ENCODE results near the gene SDF4.

SDF4 gene

GRCh38 chr1:1168451-1169411 is 63.1 kb downstream of the SDF4 start:
- DNase-seq (ENCODE audit: low spot score) (peak; percentile 65), ATAC-seq (ENCODE audit: low read depth) (no peak)
- H3K27me3 ChIP-seq (ENCODE audit: insufficient read depth, poor library complexity, severe bottlenecking): no peaks in the 10 kb centered on the region
- TF ChIP-seq CTCF (IDR thresholded peaks at IDR 0.05; ENCODE audit: poor library complexity, severe bottlenecking): no peak
- peaks cover 10% of the 10 kb centered on the region for H3K4me1 ChIP-seq (ENCODE audit: insufficient read depth, poor library complexity, severe bottlenecking)
- H3K4me3 ChIP-seq (ENCODE audit: severe bottlenecking): no peak overlapping the region
- no peaks in the 10 kb centered on the region for H3K9me3 ChIP-seq (ENCODE audit: severe bottlenecking)
- peaks cover 9% of the 10 kb centered on the region; the same call in 1 of the 2 replicates for H3K36me3 ChIP-seq (ENCODE audit: low read depth)
- H3K27ac ChIP-seq (ENCODE audit: poor library complexity, severe bottlenecking): no peak overlapping the region

- no peak overlapping the region for H3K4me3 ChIP-seq (ENCODE audit: severe bottlenecking)
- peaks cover 10% of the 10 kb centered on the region for H3K4me1 ChIP-seq (ENCODE audit: insufficient read depth, poor library complexity, severe bottlenecking)
- no peaks in the 10 kb centered on the region for H3K27me3 ChIP-seq (ENCODE audit: insufficient read depth, poor library complexity, severe bottlenecking)
- H3K36me3 ChIP-seq (ENCODE audit: low read depth): peaks cover 9% of the 10 kb centered on the region; the same call in 1 of the 2 replicates
- H3K9me3 ChIP-seq (ENCODE audit: severe bottlenecking): no peaks in the 10 kb centered on the region
- TF ChIP-seq CTCF (IDR thresholded peaks at IDR 0.05; ENCODE audit: poor library complexity, severe bottlenecking): no peak
- H3K27ac ChIP-seq (ENCODE audit: poor library complexity, severe bottlenecking): no peak overlapping the region
- ATAC-seq (ENCODE audit: low read depth): no peak
- peak; percentile 55 for DNase-seq (ENCODE audit: low spot score)
Measured at GRCh38 chr1:1167841-1168450, 63.9 kb downstream of the SDF4 start.

- H3K4me3 ChIP-seq (ENCODE audit: severe bottlenecking): no peak overlapping the region
- no peaks in the 10 kb centered on the region for H3K27me3 ChIP-seq (ENCODE audit: insufficient read depth, poor library complexity, severe bottlenecking)
- no peak for DNase-seq (ENCODE audit: low spot score)
- H3K9me3 ChIP-seq (ENCODE audit: severe bottlenecking): no peaks in the 10 kb centered on the region
- no peak for ATAC-seq (ENCODE audit: low read depth)
- peaks cover 10% of the 10 kb centered on the region for H3K4me1 ChIP-seq (ENCODE audit: insufficient read depth, poor library complexity, severe bottlenecking)
- TF ChIP-seq CTCF (IDR thresholded peaks at IDR 0.05; ENCODE audit: poor library complexity, severe bottlenecking): no peak
- peaks cover 9% of the 10 kb centered on the region; the same call in 1 of the 2 replicates for H3K36me3 ChIP-seq (ENCODE audit: low read depth)
- H3K27ac ChIP-seq (ENCODE audit: poor library complexity, severe bottlenecking): no peak overlapping the region
Measured at GRCh38 chr1:1167398-1167821, 64.4 kb downstream of the SDF4 start.
